ENCODE results near the gene RASAL2.
A peak's percentile ranks its signal among the peaks of the same experiment; 100 is the strongest.

RASAL2 gene

GRCh38 chr1:178393370-178393769 lies 299.5 kb downstream of the RASAL2 start:
- no peak for TF ChIP-seq POLR2AphosphoS5 (IDR thresholded peaks at IDR 0.05; ENCODE audit: low read depth, low read length)
- no peak for FAIRE-seq

GRCh38 chr1:178396789-178397188 lies 302.9 kb downstream of the RASAL2 start:
- FAIRE-seq, result no peak
- TF ChIP-seq POLR2AphosphoS5 (IDR thresholded peaks at IDR 0.05; ENCODE audit: low read depth, low read length) (no peak), POLR2A (IDR thresholded peaks at IDR 0.05; ENCODE audit: low read depth, low read length) (no peak), SPI1 (IDR thresholded peaks at IDR 0.05; ENCODE audit: low read depth, low read length) (no peak), POU2F2 (IDR thresholded peaks at IDR 0.05; ENCODE audit: low read depth, low read length) (no peak), TAF1 (IDR thresholded peaks at IDR 0.05; ENCODE audit: low read depth, low read length) (no peak), PAX5 (IDR thresholded peaks at IDR 0.05; ENCODE audit: insufficient read depth, low read length, severe bottlenecking) (no peak)
- DNase-seq (ENCODE audit: insufficient read length, low spot score), result no peak

More at GRCh38 chr1:178393370-178393769, 299.5 kb downstream of the RASAL2 start:
- no peak for DNase-seq (ENCODE audit: insufficient read length, low spot score)

DNA sequence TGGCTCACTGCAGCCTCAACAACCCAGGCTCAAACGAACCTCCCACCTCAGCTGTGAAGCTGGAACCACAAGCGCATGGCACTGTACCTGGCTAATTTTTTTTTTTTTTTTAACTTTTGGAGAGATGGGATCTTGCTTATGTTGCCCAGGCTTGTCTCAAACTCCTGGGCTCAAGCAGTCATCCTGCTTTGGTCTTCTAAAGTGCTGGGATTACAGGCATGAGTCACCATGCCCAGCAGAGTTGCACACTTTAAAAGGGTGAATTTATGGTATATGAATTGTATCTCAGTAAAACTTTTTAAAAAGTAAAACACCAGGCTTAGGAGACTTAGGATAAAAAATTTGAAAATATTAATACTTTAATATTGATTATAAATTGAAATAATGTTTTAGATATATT lies 303.8 kb downstream of the RASAL2 start:
- TF ChIP-seq SPI1 (IDR thresholded peaks at IDR 0.05; ENCODE audit: low read depth, low read length) (no peak), POLR2A (IDR thresholded peaks at IDR 0.05; ENCODE audit: low read depth, low read length) (no peak), TAF1 (IDR thresholded peaks at IDR 0.05; ENCODE audit: low read depth, low read length) (no peak), POLR2AphosphoS5 (IDR thresholded peaks at IDR 0.05; ENCODE audit: low read depth, low read length) (no peak), POU2F2 (IDR thresholded peaks at IDR 0.05; ENCODE audit: low read depth, low read length) (no peak), PAX5 (IDR thresholded peaks at IDR 0.05; ENCODE audit: insufficient read depth, low read length, severe bottlenecking) (no peak)
- FAIRE-seq (no peak), DNase-seq (ENCODE audit: insufficient read length, low spot score) (no peak)

DNA sequence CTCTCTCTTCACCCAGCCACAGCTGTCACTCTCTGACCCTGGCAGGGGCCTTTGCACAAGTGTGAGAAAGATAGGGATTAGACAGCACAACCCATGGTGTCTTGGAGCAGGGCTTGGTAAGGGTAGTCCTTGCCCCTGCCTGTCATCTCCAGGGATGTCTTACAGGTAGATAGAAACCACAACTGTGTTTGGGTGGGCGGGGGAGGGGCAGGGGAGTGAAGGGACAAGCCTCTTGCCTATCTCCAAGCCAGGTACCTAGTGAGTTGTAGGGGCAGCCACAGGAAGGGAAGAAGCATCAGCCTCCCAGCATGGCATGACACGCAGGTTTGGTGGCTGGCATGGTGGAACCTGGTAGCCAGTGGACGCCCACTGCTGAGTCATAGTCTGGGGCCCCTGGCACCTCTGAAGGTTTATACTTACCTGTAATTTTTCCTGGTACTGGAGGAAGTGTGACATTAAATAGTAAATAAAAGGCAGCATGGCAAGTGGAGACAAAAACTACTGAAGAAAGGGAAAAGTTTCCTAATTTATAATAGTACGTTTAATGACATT lies 305.3 kb downstream of the RASAL2 start:
- no peak for FAIRE-seq
- TF ChIP-seq TAF1 (IDR thresholded peaks at IDR 0.05; ENCODE audit: low read depth, low read length), result no peak
- no peak for TF ChIP-seq PAX5 (IDR thresholded peaks at IDR 0.05; ENCODE audit: insufficient read depth, low read length, severe bottlenecking)
- TF ChIP-seq POU2F2 (IDR thresholded peaks at IDR 0.05; ENCODE audit: low read depth, low read length), result no peak
- TF ChIP-seq POLR2AphosphoS5 (IDR thresholded peaks at IDR 0.05; ENCODE audit: low read depth, low read length), result no peak
- TF ChIP-seq POLR2A (IDR thresholded peaks at IDR 0.05; ENCODE audit: low read depth, low read length), result no peak
- no peak for TF ChIP-seq SPI1 (IDR thresholded peaks at IDR 0.05; ENCODE audit: low read depth, low read length)
- no peak for DNase-seq (ENCODE audit: insufficient read length, low spot score)

GRCh38 chr1:178405137-178405536 lies 311.2 kb downstream of the RASAL2 start:
- DNase-seq (ENCODE audit: insufficient read length, low spot score) (no peak), FAIRE-seq (no peak)
- TF ChIP-seq POLR2A (IDR thresholded peaks at IDR 0.05; ENCODE audit: low read depth, low read length), result no peak
- TF ChIP-seq PAX5 (IDR thresholded peaks at IDR 0.05; ENCODE audit: insufficient read depth, low read length, severe bottlenecking), result no peak
- no peak for TF ChIP-seq POLR2AphosphoS5 (IDR thresholded peaks at IDR 0.05; ENCODE audit: low read depth, low read length)
- no peak for TF ChIP-seq TAF1 (IDR thresholded peaks at IDR 0.05; ENCODE audit: low read depth, low read length)
- no peak for TF ChIP-seq POU2F2 (IDR thresholded peaks at IDR 0.05; ENCODE audit: low read depth, low read length)

DNA sequence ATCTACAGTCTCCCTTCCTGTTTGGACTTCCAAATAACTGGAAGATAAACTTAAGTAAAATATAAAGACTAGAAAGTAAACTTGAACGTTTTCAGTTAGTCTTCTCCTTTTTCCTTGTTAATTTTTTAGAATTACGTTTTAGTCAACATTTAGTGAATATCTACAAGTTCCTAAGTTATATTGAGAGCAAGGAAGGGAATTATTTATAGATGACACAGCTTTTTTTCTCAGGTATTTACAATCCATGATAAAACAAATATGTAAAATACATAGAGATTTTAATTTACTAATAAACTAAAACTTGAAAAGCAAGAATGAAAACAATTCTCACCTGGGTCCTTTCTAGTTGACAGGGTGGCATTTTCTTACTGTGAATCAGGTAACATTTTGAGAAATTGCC lies 313.3 kb downstream of the RASAL2 start:
- no peak for DNase-seq (ENCODE audit: insufficient read length, low spot score)
- TF ChIP-seq SPI1 (IDR thresholded peaks at IDR 0.05; ENCODE audit: low read depth, low read length) (no peak), POLR2AphosphoS5 (IDR thresholded peaks at IDR 0.05; ENCODE audit: low read depth, low read length) (no peak)
- FAIRE-seq, result no peak

- TF ChIP-seq POLR2AphosphoS5 (IDR thresholded peaks at IDR 0.05; ENCODE audit: low read depth, low read length) (no peak), POU2F2 (IDR thresholded peaks at IDR 0.05; ENCODE audit: low read depth, low read length) (no peak), PAX5 (IDR thresholded peaks at IDR 0.05; ENCODE audit: insufficient read depth, low read length, severe bottlenecking) (no peak), POLR2A (IDR thresholded peaks at IDR 0.05; ENCODE audit: low read depth, low read length) (no peak), SPI1 (IDR thresholded peaks at IDR 0.05; ENCODE audit: low read depth, low read length) (no peak), TAF1 (IDR thresholded peaks at IDR 0.05; ENCODE audit: low read depth, low read length) (no peak)
- no peak for DNase-seq (ENCODE audit: insufficient read length, low spot score)
- no peak for FAIRE-seq
Measured at GRCh38 chr1:178407655-178408054, 313.8 kb downstream of the RASAL2 start.

DNA sequence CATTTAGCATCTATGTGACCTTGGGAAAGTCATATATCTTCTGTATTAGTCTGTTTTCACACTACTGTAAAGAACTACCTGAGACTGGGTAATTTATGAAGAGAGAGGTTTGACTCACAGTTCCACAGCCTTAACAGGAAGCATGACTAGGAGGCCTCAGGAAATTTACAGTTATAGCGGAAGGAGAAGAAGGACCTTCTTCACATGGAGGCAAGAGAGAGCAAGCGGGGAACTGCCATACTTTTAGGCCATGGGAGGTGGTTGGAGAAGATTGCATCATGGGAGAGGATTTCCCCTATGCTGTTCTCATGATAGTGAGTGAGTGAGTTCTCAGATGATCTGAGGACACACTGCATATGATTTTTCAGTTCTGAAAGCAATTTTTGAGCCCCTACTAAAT lies 315.0 kb downstream of the RASAL2 start:
- no peak for DNase-seq (ENCODE audit: insufficient read length, low spot score)
- no peak for TF ChIP-seq TAF1 (IDR thresholded peaks at IDR 0.05; ENCODE audit: low read depth, low read length)
- TF ChIP-seq PAX5 (IDR thresholded peaks at IDR 0.05; ENCODE audit: insufficient read depth, low read length, severe bottlenecking), result no peak
- TF ChIP-seq POU2F2 (IDR thresholded peaks at IDR 0.05; ENCODE audit: low read depth, low read length), result no peak
- TF ChIP-seq SPI1 (IDR thresholded peaks at IDR 0.05; ENCODE audit: low read depth, low read length), result no peak
- no peak for TF ChIP-seq POLR2AphosphoS5 (IDR thresholded peaks at IDR 0.05; ENCODE audit: low read depth, low read length)
- no peak for TF ChIP-seq POLR2A (IDR thresholded peaks at IDR 0.05; ENCODE audit: low read depth, low read length)
- FAIRE-seq, result no peak

DNA sequence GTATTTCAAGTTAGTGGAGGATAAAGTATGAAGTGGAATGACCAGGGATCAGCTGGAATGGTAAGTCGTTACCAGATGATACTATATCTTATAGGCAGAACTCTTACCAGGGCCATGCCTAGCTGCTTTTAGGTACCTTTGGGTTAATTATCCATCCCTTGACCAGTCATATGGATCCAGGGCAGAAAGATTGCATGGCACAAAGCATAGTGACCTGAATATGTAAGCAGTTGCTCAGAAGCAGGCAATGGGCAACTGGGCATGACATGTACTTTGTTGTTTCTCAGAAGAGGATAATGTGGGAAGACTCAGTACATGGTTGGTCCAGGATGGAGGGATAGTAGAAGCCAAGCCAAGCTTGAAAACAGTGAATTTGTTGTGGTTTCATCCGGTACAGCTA lies 315.6 kb downstream of the RASAL2 start:
- no peak for DNase-seq (ENCODE audit: insufficient read length, low spot score)
- TF ChIP-seq TAF1 (IDR thresholded peaks at IDR 0.05; ENCODE audit: low read depth, low read length) (no peak), SPI1 (IDR thresholded peaks at IDR 0.05; ENCODE audit: low read depth, low read length) (no peak), POLR2A (IDR thresholded peaks at IDR 0.05; ENCODE audit: low read depth, low read length) (no peak), POLR2AphosphoS5 (IDR thresholded peaks at IDR 0.05; ENCODE audit: low read depth, low read length) (no peak), POU2F2 (IDR thresholded peaks at IDR 0.05; ENCODE audit: low read depth, low read length) (no peak), PAX5 (IDR thresholded peaks at IDR 0.05; ENCODE audit: insufficient read depth, low read length, severe bottlenecking) (no peak)
- FAIRE-seq, result no peak

GRCh38 chr1:178411756-178412399 lies 318.0 kb downstream of the RASAL2 start:
- FAIRE-seq, result peak; percentile 77

More at GRCh38 chr1:178411756-178412399, 318.0 kb downstream of the RASAL2 start:
- no peak for DNase-seq (ENCODE audit: insufficient read length, low spot score)
- TF ChIP-seq TAF1 (IDR thresholded peaks at IDR 0.05; ENCODE audit: low read depth, low read length) (no peak), SPI1 (IDR thresholded peaks at IDR 0.05; ENCODE audit: low read depth, low read length) (no peak), PAX5 (IDR thresholded peaks at IDR 0.05; ENCODE audit: insufficient read depth, low read length, severe bottlenecking) (no peak), POLR2A (IDR thresholded peaks at IDR 0.05; ENCODE audit: low read depth, low read length) (no peak), POLR2AphosphoS5 (IDR thresholded peaks at IDR 0.05; ENCODE audit: low read depth, low read length) (no peak), POU2F2 (IDR thresholded peaks at IDR 0.05; ENCODE audit: low read depth, low read length) (no peak)

Measured in GM12891 (cell line).